ENCODE results near the gene WDR88. TPM values are rescaled to one million over a fixed set of nuclear protein-coding genes. Genes with fewer than 3 reads are reported as not detected.

The WDR88 gene
- total RNA-seq, 2 experiments from 2014 or later, result 0.38 TPM; not detected in 1

- H3K4me2 ChIP-seq (ENCODE audit: low read length), result no peak overlapping the region
- no peak for DNase-seq (ENCODE audit: low spot score)
- H3K27ac ChIP-seq (ENCODE audit: low read depth, low read length, poor library complexity, severe bottlenecking), result no peak overlapping the region
- H3K36me3 ChIP-seq (ENCODE audit: insufficient read depth, low read length), result no peaks in the 10 kb centered on the region
- H3K4me1 ChIP-seq (ENCODE audit: insufficient read depth, low read length, poor library complexity, severe bottlenecking), result no peaks in the 10 kb centered on the region
- intact Hi-C loops (cut with micrococcal nuclease; ENCODE audit: unreplicated experiment), result no loop called here
- H3K9me3 ChIP-seq (ENCODE audit: low read length), result no peaks in the 10 kb centered on the region
- no TSS peak for BruUV-seq (replicated peaks)
- H4K20me1 ChIP-seq (ENCODE audit: insufficient read depth, low read length), result no peaks in the 10 kb centered on the region
- H3K4me3 ChIP-seq (ENCODE audit: low read depth, low read length, poor library complexity, severe bottlenecking), result no peak overlapping the region
- H3K9me2 ChIP-seq (ENCODE audit: insufficient read depth, low read length), result no peaks in the 10 kb centered on the region
- CTCF ChIA-PET (ENCODE audit: unreplicated experiment), result no interaction called here
- H2AFZ ChIP-seq (ENCODE audit: low read length), result no peak overlapping the region
- POLR2A ChIA-PET, result no interaction called here
- H3K79me2 ChIP-seq (ENCODE audit: insufficient read depth, low read depth, low read length), result no peaks in the 10 kb centered on the region
- no peak for TF ChIP-seq EZH2phosphoT487 (IDR thresholded peaks at IDR 0.05; ENCODE audit: borderline replicate concordance, low read depth, low read length)
- TF ChIP-seq, protein P1, sequence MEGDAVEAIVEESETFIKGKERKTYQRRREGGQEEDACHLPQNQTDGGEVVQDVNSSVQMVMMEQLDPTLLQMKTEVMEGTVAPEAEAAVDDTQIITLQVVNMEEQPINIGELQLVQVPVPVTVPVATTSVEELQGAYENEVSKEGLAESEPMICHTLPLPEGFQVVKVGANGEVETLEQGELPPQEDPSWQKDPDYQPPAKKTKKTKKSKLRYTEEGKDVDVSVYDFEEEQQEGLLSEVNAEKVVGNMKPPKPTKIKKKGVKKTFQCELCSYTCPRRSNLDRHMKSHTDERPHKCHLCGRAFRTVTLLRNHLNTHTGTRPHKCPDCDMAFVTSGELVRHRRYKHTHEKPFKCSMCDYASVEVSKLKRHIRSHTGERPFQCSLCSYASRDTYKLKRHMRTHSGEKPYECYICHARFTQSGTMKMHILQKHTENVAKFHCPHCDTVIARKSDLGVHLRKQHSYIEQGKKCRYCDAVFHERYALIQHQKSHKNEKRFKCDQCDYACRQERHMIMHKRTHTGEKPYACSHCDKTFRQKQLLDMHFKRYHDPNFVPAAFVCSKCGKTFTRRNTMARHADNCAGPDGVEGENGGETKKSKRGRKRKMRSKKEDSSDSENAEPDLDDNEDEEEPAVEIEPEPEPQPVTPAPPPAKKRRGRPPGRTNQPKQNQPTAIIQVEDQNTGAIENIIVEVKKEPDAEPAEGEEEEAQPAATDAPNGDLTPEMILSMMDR (conservative IDR thresholded peaks at IDR 0.05; ENCODE audit: low read length), result no peak
These were observed 80.7 kb downstream of the WDR88 start for GRCh38 chr19:33212436-33213172.

- no peak for DNase-seq (ENCODE audit: low spot score)
- Histone ChIP-seq H3K9me2 (ENCODE audit: insufficient read depth, low read length) (no peaks in the 10 kb centered on the region), H3K36me3 (ENCODE audit: insufficient read depth, low read length) (no peaks in the 10 kb centered on the region), H2AFZ (ENCODE audit: low read length) (no peak overlapping the region), H3K4me2 (ENCODE audit: low read length) (no peak overlapping the region), H3K9me3 (ENCODE audit: low read length) (no peaks in the 10 kb centered on the region), H4K20me1 (ENCODE audit: insufficient read depth, low read length) (no peaks in the 10 kb centered on the region), H3K27ac (ENCODE audit: low read depth, low read length, poor library complexity, severe bottlenecking) (no peak overlapping the region), H3K79me2 (ENCODE audit: insufficient read depth, low read depth, low read length) (no peaks in the 10 kb centered on the region), H3K4me1 (ENCODE audit: insufficient read depth, low read length, poor library complexity, severe bottlenecking) (no peaks in the 10 kb centered on the region), H3K4me3 (ENCODE audit: low read depth, low read length, poor library complexity, severe bottlenecking) (no peak overlapping the region)
- BruUV-seq (replicated peaks), result no TSS peak
- no peak for TF ChIP-seq EZH2phosphoT487 (IDR thresholded peaks at IDR 0.05; ENCODE audit: borderline replicate concordance, low read depth, low read length)
- TF ChIP-seq, protein P1 (conservative IDR thresholded peaks at IDR 0.05; ENCODE audit: low read length), result no peak
- ChIA-PET POLR2A (no interaction called here), CTCF (ENCODE audit: unreplicated experiment) (no interaction called here)
- intact Hi-C loops (cut with micrococcal nuclease; ENCODE audit: unreplicated experiment), result no loop called here
These were observed 82.7 kb downstream of the WDR88 start for GRCh38 chr19:33214596-33214995.

DNA sequence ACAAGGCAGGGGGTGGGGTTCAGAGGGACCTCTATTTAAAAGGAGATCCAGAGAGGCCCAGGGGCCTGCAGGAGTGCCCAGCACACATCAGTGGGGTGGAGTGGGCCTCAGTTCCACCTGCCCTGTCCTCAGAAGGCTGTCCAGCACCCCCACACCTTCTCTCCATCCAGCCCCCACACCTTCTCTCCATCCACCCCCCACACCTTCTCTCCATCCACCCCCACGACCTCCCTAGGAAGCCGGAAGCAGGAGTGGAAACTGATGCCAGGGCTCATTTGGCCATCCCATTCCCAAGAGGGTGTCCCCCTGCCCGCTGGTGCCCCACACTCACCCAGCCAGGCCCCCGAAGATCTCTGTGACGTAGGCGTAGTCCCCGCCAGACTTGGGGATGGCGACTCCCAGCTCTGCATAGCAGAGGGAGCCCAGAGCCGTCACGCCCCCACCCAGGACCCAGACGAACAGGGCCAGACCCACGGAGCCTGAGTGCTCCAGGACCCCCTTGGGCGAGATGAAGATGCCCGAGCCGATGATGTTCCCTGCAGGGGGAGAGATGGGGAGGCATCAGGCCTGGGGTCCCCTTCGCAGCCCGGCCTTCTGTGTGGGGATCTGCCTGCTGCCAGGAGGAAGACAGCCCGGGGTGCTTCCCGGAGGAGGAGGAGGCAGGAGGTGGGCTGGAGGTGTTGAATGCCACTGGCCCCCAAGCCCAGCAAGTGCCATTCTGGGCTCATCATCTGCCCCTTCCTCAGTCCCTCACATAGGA is 83.7 kb downstream of the WDR88 start:
- Histone ChIP-seq H4K20me1 (ENCODE audit: insufficient read depth, low read length) (no peaks in the 10 kb centered on the region), H3K4me1 (ENCODE audit: insufficient read depth, low read length, poor library complexity, severe bottlenecking) (no peaks in the 10 kb centered on the region), H3K36me3 (ENCODE audit: insufficient read depth, low read length) (no peaks in the 10 kb centered on the region), H2AFZ (ENCODE audit: low read length) (no peak overlapping the region), H3K4me2 (ENCODE audit: low read length) (no peak overlapping the region), H3K9me3 (ENCODE audit: low read length) (no peaks in the 10 kb centered on the region), H3K27ac (ENCODE audit: low read depth, low read length, poor library complexity, severe bottlenecking) (no peak overlapping the region), H3K9me2 (ENCODE audit: insufficient read depth, low read length) (no peaks in the 10 kb centered on the region), H3K4me3 (ENCODE audit: low read depth, low read length, poor library complexity, severe bottlenecking) (no peak overlapping the region), H3K79me2 (ENCODE audit: insufficient read depth, low read depth, low read length) (no peaks in the 10 kb centered on the region)
- BruUV-seq (replicated peaks), result no TSS peak
- TF ChIP-seq, protein P1 (conservative IDR thresholded peaks at IDR 0.05; ENCODE audit: low read length), result no peak
- no peak for TF ChIP-seq EZH2phosphoT487 (IDR thresholded peaks at IDR 0.05; ENCODE audit: borderline replicate concordance, low read depth, low read length)
- POLR2A ChIA-PET, result no interaction called here
- no peak for DNase-seq (ENCODE audit: low spot score)
- intact Hi-C loops (cut with micrococcal nuclease; ENCODE audit: unreplicated experiment), result no loop called here
- CTCF ChIA-PET (ENCODE audit: unreplicated experiment), result no interaction called here

Data from OCI-LY7 (cell line).